Choroid plexus epithelial cell (primary cell): ENCODE measurements around the gene CNTN5.

Source experiments
- DNase-seq: peaks from one replicate; pipeline ENCODE4 v3.0.0-alpha.2; 2010; ENCODE audit warnings: low read depth
- H3K4me3 ChIP-seq: 2 replicates; pipeline ENCODE4 v1.5.1; 2011; ENCODE audit warnings: low read depth, mild to moderate bottlenecking, control low read depth, low read length, moderate library complexity
- CTCF ChIP-seq: conservative IDR thresholded peaks from 2 replicates; pipeline ENCODE4 v1.5.1; 2011; ENCODE audit warnings: low read depth, mild to moderate bottlenecking, control low read depth, inconsistent platforms, low read length, moderate library complexity

Gene CNTN5

GRCh38 chr11:100105982-100106358, 1085.2 kb downstream of the CNTN5 start:
- no peak overlapping the region for H3K4me3 ChIP-seq
- no peak for TF ChIP-seq CTCF
- no peak for DNase-seq

- no peak for TF ChIP-seq CTCF
- DNase-seq, result no peak
- no peak overlapping the region for H3K4me3 ChIP-seq
Observed at GRCh38 chr11:100119176-100119575, 1098.4 kb downstream of the CNTN5 start.

GRCh38 chr11:100133114-100133513, 1112.4 kb downstream of the CNTN5 start:
- no peak for DNase-seq
- H3K4me3 ChIP-seq, result no peak overlapping the region
- TF ChIP-seq CTCF, result no peak

GRCh38 chr11:100141201-100141600, 1120.5 kb downstream of the CNTN5 start:
- no peak for DNase-seq
- TF ChIP-seq CTCF, result no peak
- H3K4me3 ChIP-seq, result no peak overlapping the region

- no peak overlapping the region for H3K4me3 ChIP-seq
- peak; percentile 13 for DNase-seq
- TF ChIP-seq CTCF, result no peak
Observed at GRCh38 chr11:100151944-100152343, 1131.2 kb downstream of the CNTN5 start.

- peak; percentile 33 for DNase-seq
- H3K4me3 ChIP-seq, result no peak overlapping the region
- no peak for TF ChIP-seq CTCF
Observed at GRCh38 chr11:100152766-100153165, 1132.0 kb downstream of the CNTN5 start.

GRCh38 chr11:100163471-100163870, 1142.7 kb downstream of the CNTN5 start:
- DNase-seq, result no peak
- no peak for TF ChIP-seq CTCF

More at GRCh38 chr11:100163471-100163870, 1142.7 kb downstream of the CNTN5 start:
- no peak overlapping the region for H3K4me3 ChIP-seq
